Stimulated activated naive CD4-positive, alpha-beta T cell (primary cell): ENCODE data around the gene RAB9A.
A peak's percentile ranks its signal among the peaks of the same experiment; 100 is the strongest.
"Not testable (repeated sequence)": the region's sequence is repeated elsewhere in the genome, so short reads cannot be mapped to it uniquely, and the experiment has no call there.

ENCODE experiments used
- DNase-seq, 6 experiments: peaks; one replicate each; lab custom pipeline; 2025; lab: John Stamatoyannopoulos, UW

RAB9A gene

GRCh38 chrX:13702111-13702789, 13.3 kb downstream of the RAB9A start:
- DNase-seq, result no peak

GRCh38 chrX:13703135-13703534, 14.2 kb downstream of the RAB9A start:
- DNase-seq, result no peak

GRCh38 chrX:13703589-13703988, 14.7 kb downstream of the RAB9A start:
- DNase-seq, result no peak

- no peak for DNase-seq
Measured at GRCh38 chrX:13711141-13711540, 22.2 kb downstream of the RAB9A start.

- no peak for DNase-seq
Measured at GRCh38 chrX:13716455-13716854, 27.5 kb downstream of the RAB9A start.

- DNase-seq, result peak in 4 of 6 experiments; percentile 3 to 23 (median 16)
Measured at GRCh38 chrX:13716905-13717304, 28.0 kb downstream of the RAB9A start.

- DNase-seq, result no peak
Measured at GRCh38 chrX:13717700-13718472, 29.0 kb downstream of the RAB9A start.

- DNase-seq, result no peak
Measured at GRCh38 chrX:13719192-13719856, 30.4 kb downstream of the RAB9A start.

- no peak for DNase-seq
Measured at GRCh38 chrX:13721371-13721770, 32.4 kb downstream of the RAB9A start.

- DNase-seq, result no peak
Measured at GRCh38 chrX:13721819-13722519, 33.0 kb downstream of the RAB9A start.

GRCh38 chrX:13724878-13725277, 36.0 kb downstream of the RAB9A start:
- peak in 4 of 6 experiments; percentile 0 to 36 (median 9) for DNase-seq

- DNase-seq, result not testable (repeated sequence)
Measured at GRCh38 chrX:13726583-13726982, 37.7 kb downstream of the RAB9A start.

GRCh38 chrX:13730523-13730922, 41.6 kb downstream of the RAB9A start:
- DNase-seq, result not testable (repeated sequence)

GRCh38 chrX:13732246-13733067, 43.5 kb downstream of the RAB9A start:
- no peak for DNase-seq

GRCh38 chrX:13733506-13733905, 44.6 kb downstream of the RAB9A start:
- DNase-seq, result no peak

- DNase-seq, result peak; percentile 78 to 88 (median 86)
Measured at GRCh38 chrX:13734278-13735172, 45.6 kb downstream of the RAB9A start, which contains the start of the genes OFD1 and TRAPPC2. TSS of gene OFD1 (plus strand) at chrX:13734748. CDS start at chrX:13735072, 324 bp downstream. TSS of gene TRAPPC2 (minus strand) at chrX:13734620. CDS start at chrX:13719963, 14,657 bp downstream.

- DNase-seq, result no peak
Measured at GRCh38 chrX:13741695-13742094, 52.8 kb downstream of the RAB9A start.

- peak in 2 of 6 experiments; percentile 12 to 17 for DNase-seq
Measured at GRCh38 chrX:13742397-13743176, 53.7 kb downstream of the RAB9A start.

GRCh38 chrX:13747836-13748235, 58.9 kb downstream of the RAB9A start:
- peak in 2 of 6 experiments; percentile 10 to 16 for DNase-seq
